HL-60/S4 treated with retinoic acid at 250 ng/mL for 4 days and 3 days (cell line): ENCODE measurements around the gene INSC.

ENCODE experiments used
- in situ Hi-C: fragments of 300-500 bp; cut with MboI; formaldehyde crosslinking; loops from 2 replicates; pipeline ENCODE4 v1.7.0; 2022; ENCODE audit warnings: low sequenced_read_pairs

INSC gene

DNA sequence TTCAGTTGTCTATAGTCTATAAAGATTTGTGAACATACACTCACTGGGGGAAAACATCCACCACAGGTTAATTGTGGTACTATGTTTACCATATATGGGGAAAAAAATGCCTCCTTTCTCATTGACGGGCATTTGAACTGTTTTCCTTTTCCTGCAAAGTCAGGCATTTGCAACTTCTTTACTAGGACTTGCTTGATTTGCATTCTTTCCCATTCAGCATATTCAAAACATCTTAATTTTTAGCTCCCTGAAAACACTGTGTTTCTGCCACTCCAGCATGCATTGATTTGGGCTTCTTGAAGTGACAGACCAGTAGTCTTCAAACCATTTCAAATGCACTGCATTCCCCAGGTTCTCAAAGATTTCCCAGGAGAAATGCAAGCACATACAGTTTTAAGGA lies 67.6 kb downstream of the INSC start:
- in situ Hi-C loops, result no loop called here

DNA sequence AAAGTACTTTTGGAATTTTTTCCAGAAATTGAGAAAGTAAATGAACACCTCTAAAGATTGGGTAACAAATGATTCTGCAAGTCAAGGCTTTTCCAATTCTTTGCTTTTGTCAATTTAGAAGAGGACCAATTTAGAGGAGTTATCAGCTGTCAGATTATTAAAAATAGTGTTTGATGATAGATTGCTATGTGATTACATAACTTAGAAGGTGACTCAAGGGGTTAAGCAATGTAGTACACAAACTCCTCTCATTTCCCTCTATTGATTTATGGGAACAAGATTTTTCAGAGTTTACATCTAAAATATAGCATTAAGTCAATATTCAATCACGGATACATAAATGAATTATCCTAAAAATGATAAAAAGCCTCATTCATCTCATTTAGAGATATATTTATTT lies 70.3 kb downstream of the INSC start:
- in situ Hi-C loops, result no loop called here

DNA sequence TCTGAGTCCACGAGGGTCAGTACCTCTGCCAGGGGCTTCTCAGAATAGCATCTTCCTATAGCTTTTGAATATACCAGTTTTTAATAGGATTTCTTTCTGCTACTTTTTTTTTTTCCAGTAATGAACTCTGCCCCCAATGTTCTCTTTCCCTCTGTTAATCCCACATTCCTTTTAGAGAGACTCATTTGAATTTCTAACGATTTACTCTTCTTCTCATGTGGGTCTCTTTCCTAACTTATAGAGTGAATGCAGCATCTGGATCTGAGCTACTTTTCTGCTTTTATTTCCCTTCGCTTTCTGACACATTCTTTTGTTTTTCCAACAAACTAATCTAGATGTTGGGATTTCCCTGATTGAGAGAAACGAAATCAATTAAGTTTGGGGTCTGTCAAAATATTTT lies 71.4 kb downstream of the INSC start:
- in situ Hi-C loops, result no loop called here

DNA sequence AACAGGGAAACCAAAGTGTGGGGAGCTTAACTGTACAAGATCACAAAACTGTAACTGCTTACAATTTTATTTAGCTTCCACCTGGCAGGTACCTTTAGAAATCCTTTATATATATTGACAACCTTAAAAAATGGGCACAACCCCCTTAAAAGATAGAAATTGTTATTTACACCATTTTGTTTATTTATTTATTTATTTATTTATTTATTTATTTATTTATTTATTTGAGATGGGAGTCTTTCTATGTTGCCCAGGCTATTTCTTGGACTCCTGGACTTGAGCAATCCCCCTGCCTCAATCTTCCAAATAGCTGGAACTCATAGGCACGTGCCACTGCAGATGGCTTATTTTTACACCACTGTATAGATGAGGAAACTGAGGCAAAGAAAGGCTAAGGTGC lies 74.5 kb downstream of the INSC start:
- in situ Hi-C loops, result no loop called here

DNA sequence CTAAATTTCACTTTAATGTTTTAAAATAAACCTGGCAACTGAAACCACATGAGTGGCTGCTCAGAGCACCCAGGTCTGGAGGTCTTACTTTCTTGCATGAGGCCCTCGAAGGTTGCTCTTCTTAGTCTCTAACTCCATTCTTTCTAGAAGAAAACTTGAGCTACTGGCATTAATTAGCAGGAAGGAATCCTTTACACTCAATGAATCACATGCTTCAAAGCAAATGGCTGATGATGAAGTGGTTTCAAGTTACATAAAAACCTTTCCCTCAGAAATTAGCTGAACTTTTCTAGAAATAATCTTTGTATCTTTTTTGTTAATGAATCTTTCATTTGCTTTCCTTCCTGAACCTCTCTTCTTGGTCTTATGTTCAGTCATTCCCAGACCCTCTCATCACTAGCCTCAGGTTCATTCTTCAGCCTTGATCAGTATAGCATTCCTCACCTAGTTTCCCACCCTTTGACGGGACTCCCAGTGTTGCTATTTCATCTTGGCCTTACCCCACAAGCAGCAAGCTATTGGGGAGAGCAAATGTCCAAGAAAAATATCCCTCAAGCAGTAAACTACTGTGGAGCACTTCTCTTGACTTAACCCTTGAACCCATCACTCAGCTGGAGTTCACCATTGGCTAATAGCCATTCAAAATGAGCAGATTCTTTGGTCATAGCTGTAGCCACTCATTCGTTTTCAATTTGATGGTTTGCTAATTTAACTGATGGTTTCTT lies 75.1 kb downstream of the INSC start:
- in situ Hi-C loops, result no loop called here

DNA sequence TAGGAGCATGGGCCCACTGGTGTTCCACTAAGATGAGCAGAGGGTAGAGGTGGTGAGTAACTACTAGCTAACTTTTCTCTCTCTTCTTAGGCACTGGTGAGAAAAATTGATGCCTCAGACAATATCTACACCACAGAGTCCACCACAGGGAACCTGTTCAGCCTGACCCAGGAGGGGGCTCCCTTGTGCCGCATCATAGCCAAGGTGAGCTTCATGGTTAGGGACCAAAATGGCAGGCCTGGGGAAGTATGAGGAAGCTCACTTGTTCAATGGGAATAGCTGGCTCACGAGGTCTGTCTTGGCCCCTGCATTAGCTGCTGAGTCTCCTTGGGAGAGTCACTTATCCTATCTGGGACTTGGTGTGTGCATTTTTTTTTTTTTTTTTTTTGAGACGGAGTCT lies 75.9 kb downstream of the INSC start:
- in situ Hi-C loops, result no loop called here

DNA sequence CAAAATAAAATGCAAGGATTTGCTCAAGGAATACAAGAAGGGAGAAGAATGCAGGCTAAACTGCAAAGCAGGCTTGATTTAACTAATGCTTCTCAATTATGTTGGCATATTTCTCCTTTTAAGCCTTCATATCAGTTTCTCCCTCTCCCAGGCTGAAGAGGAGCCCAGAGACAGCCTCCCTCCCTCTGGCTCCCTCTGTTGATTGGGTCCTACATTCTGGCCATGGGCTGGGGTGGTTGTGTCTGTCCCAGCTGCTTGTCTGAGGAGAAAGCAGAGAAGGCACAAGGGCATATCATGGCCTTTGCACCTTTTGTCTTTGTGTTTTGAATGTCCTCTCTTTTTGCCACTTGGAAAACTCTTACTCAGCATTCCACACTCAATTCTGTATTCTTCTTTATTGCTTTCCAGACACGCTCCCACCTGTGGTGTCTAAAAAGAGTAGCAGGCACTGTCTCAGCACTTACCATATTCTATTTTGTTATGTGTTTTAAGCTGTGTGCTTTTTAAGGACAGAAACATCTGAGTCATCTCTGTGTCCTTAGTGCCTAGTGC lies 77.4 kb downstream of the INSC start:
- in situ Hi-C loops, result no loop called here

DNA sequence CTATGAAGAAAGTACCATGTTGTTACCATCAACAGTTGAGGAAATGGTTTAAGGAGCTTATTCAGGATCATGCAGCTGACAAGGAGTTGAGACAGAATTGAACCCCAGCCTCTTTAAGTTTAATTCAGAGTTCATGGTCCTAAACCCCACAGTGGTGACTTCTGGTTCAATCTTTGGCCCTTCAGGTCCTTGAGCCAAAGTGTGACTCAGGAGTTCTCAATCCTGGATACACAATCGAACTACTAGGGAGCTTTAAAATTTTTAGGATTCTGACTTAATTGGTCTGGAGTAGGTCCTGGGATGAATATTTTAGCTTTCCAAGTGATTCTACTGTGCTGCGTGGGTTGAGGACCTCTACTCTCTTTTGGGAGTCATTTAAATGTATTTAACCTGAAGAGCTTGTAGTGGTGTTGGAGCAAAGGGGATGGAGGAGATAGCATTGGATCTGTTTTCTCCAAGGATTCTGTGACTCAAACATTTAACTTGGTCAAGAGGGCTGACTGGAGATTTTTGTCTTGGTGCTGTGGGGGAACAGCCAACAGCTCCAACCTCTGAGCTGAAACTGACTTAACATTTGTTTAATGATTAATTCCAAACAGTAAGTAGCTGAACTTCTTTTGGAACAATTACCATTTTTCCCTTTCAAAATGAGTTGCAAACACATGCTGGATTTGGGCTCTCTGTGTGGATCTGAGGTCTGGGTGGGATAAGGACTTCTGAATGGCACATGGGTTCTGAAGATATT lies 80.1 kb downstream of the INSC start:
- in situ Hi-C loops, result no loop called here

DNA sequence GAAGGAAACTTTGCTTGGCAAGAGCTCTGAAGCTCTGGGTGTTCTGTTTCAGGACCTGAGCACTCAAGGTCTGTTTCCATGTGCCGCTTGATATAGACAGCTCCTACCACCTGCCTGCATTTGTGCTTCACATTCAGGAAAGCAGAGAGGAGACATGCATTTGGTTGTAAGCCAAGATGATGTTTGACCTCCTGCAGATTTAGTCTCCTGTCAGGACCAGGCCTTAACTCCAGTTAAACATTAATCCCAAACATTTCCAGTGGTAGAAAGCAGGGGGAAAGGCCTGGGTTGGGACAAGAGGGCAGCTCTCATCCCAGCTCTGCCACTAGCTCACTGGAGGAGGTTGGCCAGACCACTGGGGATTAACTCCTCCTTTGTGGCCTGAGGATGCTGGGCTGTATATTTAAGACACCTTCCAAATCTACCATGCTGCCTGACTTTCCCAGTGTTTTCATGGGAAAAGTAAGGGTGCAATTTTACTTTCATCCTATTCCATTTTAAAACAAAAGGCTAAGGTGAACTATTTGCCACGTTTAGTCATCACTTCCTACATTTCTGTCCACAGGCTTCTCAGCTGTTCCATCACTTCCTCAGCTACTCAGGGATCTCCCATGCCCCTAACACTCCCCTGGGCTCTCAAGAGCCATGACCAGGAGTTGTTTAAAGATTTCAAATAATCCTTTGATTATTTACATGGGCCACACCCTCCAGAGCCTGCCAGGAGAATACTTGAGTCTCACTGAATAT lies 80.9 kb downstream of the INSC start:
- in situ Hi-C loops, result no loop called here

DNA sequence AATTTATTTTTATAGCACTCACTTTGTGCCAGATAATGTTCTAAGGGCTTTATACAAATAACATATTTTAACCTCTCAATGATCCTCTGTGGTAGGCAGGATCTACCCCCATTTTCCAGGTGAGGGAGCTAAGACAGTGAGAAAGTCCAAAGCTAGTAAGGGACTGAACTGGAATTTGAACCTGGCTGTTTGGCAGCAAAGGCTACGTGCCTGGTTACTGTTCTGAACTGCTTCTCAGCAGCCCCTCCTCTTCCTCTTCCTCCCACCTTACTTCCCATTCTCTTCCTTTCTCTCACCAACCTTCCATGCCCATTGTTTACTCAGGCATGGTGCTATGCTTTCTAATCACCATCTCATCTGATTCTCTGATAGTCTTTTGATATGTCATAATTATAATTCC lies 82.0 kb downstream of the INSC start:
- in situ Hi-C loops, result no loop called here

DNA sequence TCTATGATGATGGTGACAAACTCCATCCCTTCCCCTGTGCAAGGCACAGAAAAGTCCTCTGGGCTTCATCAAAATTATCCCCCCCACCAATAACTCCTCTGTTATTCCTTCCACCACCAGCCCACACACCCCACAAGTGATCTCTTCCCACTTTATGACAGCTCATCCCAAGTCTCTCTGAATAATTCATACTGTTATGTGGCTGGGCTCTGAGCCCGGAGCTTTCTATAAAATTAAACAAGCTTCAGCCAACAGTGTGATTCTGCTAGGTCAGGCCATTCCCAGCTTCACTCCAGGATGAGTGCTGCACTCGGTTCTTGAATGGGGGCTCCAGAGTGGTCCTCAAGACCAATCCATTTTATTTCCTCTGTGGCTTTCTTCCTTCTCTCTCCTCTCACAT lies 83.0 kb downstream of the INSC start:
- in situ Hi-C loops, result no loop called here

DNA sequence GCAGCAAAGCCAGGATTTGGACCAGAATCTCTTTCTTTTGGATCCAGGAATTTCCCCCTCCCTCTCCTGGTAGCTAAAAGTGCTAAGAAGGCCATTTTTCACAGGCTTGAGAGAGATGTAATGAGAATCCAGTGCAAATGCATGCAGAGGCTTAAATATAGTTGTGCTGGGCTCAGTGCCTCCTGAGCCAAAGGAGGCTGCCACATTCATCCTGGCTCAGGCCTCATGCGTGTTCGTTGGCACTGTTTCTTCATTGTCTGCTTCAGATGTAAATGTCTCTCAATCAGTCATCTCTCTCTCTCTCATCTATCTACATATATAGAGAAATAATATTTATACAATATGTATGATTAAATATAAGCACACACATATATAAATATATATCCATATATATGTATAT lies 83.6 kb downstream of the INSC start:
- in situ Hi-C loops, result no loop called here

DNA sequence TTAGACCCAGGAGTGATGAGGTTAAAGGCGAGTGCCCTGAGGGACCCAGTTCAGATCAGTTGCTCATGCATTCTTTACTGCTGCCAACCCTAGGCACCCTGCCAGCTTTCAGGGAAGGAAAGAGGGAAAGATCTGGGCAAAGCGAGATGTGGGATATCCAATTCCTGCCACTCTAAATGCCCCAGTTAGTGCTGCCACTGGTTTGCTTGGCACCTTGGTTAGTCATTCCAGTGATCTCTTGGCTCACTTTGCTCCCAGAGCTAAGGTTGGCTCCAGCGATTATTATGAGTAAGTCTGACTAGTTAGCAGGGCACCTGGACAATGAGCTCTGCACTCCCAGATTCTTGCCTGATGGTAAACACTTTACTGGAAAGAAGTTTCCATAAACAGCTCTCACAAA lies 85.0 kb downstream of the INSC start:
- in situ Hi-C loops, result no loop called here

DNA sequence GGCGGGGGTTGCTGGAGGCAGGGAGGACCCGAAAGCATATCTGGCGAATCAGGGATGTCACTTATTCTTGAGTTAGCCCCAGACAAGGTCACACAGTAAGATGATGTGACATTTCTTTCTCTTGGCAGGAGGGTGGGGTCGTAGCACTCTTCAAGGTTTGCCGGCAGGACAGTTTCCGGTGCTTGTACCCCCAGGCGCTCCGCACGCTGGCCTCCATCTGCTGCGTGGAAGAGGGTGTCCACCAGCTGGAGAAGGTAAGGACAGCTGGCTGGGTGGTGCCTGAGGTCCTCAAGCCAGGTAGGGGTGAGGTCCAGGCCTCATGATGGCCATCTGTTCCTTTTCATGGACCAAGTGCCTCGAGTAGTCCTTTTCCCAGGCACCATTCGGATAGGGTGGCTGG lies 86.0 kb downstream of the INSC start:
- in situ Hi-C loops, result no loop called here

DNA sequence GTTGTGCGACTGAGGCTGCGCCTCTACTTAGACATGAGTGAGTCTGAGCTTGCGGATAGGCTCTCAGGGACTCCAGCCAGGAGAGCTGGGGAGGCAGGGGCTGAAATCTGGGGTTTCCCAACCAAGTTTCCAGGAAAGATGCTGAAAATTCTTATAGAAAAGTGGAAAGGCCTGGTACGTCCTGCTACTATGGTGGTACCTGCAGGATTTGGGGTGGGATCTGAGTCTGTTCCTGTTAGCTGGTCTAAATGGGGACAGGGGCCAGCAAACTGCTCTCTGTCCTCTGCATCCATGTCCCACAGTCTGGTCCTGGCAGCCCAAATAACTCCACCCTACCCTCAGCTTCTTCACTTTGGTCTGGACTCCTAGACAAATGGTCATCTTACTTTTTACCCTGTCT lies 86.9 kb downstream of the INSC start:
- in situ Hi-C loops, result no loop called here

DNA sequence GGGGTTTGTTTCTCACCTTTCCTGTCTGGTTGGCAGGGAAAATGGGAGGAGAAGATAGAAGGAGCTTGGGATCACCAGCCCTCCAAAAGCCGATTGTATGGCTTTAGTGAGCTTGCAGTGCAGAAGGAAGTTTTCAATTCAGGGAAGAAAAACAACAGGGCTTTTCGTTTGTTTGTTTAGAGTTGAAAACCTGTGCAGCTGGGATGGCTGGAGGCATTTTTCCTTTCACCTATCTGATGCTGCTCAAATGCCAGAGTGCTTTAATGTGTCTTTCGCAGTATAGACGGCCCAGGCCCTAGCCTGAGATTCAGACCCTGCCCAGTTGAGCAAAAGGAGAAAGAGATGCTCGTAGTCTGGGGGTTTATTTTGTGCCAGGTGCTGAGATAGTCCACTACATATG lies 87.9 kb downstream of the INSC start:
- in situ Hi-C loops, result no loop called here

DNA sequence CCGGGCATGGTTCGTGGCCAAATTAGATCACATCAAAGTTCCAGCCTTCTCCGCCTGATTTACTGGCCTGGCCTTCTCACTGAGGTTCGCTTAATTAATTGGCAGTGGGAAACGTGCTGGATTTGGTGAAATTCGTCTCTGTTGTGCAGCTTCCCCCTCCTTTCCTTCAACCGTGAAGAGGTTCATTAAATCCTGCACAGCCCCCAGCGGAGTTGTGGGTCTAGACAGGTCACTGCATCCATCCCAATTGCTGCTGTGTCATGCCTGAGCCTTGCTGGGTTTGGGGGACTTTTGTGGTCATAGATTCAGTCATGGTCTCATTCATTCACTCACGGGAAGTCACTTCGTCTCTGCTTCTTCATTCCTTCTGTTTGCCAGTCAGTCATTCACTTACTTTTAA lies 90.0 kb downstream of the INSC start:
- in situ Hi-C loops, result no loop called here

DNA sequence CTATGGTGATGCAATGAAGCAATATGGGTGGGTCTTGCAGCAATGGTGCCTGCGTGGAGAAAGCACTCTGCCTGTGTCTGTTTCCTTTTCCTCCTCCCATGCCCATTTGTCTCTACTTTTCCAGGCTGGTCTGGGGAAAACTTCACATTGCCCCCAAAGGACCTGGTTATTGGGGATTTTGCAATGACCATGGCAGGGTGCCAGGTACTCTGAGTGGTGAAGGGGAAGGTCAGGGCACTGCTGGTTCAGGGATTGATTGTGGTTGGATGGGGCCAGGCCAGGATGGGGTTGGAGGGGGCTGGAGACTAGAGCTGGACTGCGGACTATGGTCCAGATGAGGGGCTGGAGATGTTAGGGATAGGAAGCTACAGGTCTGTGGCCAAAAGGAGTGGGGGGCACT lies 92.1 kb downstream of the INSC start:
- in situ Hi-C loops, result no loop called here

DNA sequence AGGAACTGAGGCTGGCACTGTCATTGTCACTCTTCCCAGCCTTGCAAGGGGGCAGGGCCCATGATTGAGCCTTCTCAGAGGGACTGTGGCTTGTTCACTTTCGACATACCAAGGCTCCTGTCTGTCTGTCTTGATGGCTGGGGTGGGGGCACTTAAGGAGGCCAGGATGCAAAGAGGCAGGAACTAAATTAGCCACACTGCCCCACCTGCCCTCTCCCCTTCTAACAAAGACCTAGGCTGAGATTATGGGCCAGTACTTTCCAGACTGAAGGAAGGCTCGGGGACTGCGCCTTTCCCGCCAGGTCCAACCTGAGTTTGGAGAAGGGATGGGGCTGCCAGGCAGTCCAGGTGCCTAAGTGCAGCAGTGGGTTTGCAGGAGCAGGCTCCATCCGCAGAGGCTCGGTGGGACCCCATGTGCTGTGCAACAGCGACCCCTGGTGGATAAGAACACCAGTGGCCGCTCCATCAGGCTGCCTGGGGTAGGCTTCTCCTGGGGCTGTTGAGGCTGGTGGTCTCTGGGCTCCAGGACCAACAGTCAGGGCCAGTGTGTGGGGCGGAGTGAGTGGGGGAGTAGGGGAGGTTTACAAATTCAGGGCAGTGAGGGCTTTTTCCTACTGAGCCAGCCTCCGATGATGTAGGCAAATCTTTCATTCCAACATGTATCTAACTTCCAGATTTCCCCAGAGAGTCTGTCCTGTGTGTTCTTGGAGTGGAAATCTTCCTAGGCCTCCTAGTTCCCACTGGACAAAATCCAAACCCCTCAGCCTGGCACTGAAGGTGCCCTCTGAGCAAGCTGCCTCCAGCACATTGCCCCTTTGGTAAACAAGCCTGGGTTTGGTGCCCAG lies 93.9 kb downstream of the INSC start:
- in situ Hi-C loops, result no loop called here

DNA sequence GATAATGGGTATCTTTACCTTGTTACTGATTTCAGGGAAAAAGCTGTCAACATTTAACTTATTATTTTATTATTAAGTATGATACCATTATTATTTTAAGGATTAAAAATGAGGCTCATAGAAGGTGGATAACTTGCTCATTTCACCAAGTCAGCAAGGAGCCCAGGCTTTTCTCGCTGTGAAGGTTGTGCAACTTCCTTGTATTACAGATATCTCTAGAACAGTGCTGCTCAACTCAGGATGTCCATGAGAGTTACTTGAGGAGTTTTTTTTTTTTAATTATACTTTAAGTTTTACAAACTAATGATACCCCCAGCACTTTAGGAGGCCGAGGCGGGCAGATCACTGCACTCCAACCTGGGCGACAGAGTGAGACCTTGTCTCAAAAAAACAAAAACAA lies 98.2 kb downstream of the INSC start:
- in situ Hi-C loops, result no loop called here
